Measurements from ENCODE around the gene GMPPA. TPM values are rescaled to one million over a fixed set of nuclear protein-coding genes. Genes with fewer than 3 reads are reported as not detected.

The GMPPA gene
- total RNA-seq, 1 experiment from 2014 or later, result 32.0 TPM

GRCh38 chr2:219500135-219500534 is 1.4 kb downstream of the GMPPA start:
- H3T11ph ChIP-seq (ENCODE audit: low read length), result no peak overlapping the region
- no peak overlapping the region for H2AK5ac ChIP-seq (ENCODE audit: insufficient read length, low read length)
- H2BK15ac ChIP-seq (ENCODE audit: low read depth, low read length), result no peak overlapping the region
- no CpG with 5 or more reads among the region's 2 CpGs for WGBS (ENCODE audit: extremely low coverage, insufficient read length, low lambda C conversion rate)
- no peaks in the 10 kb centered on the region for H3K79me2 ChIP-seq (ENCODE audit: insufficient read depth, low read length)
- no peak overlapping the region for H4K8ac ChIP-seq (replicated peaks; ENCODE audit: insufficient read length, low read depth, low read length)
- no peak overlapping the region for H4K5ac ChIP-seq (ENCODE audit: insufficient read length, low read depth, low read length)
- no peak overlapping the region for H2BK120ac ChIP-seq (ENCODE audit: low read depth, low read length, poor library complexity, severe bottlenecking)
- Mint-ChIP-seq H3K9me3 (no peaks in the 10 kb centered on the region; a peak in 1 of 5 replicates), H3K4me3 (peak overlapping the region; percentile 81 to 96), H3K27me3 (ENCODE audit: low read depth) (peaks cover 30% of the 10 kb centered on the region), H3K36me3 (ENCODE audit: insufficient read depth in 1 of 3, low read depth in 3 of 3) (peaks cover 11 to 15% (median 13%) of the 10 kb centered on the region in 3 experiments), H3K4me1 (peaks cover 36 to 49% of the 10 kb centered on the region in 2 experiments), H3K27ac (no peak overlapping the region)
- H3K9ac ChIP-seq (ENCODE audit: extremely low read depth, insufficient read length, low read length), result no peak overlapping the region
- peaks cover 15% of the 10 kb centered on the region; the same call in 1 of the 2 replicates for H3K27me3 ChIP-seq (ENCODE audit: insufficient read depth, low read length)
- H3K79me1 ChIP-seq (ENCODE audit: insufficient read depth, low read depth, low read length, poor library complexity, severe bottlenecking), result no peaks in the 10 kb centered on the region
- H3K4me2 ChIP-seq (ENCODE audit: insufficient read depth, insufficient read length, low read length), result no peak overlapping the region
- no peak overlapping the region for H3K27ac ChIP-seq (ENCODE audit: insufficient read length, low read depth, low read length)
- peak; percentile 63 for TF ChIP-seq CTCF (conservative IDR thresholded peaks at IDR 0.05)
- H3K14ac ChIP-seq (ENCODE audit: insufficient read depth, low read length), result no peak overlapping the region
- peaks cover 24% of the 10 kb centered on the region for H3K23me2 ChIP-seq (ENCODE audit: insufficient read length, low read depth, low read length, poor library complexity, severe bottlenecking)
- DNase-seq, result no peak
- H3K23ac ChIP-seq (ENCODE audit: insufficient read length, low read depth, low read length), result no peak overlapping the region
- no peak overlapping the region for H4K91ac ChIP-seq (ENCODE audit: insufficient read length, low read depth, low read length)
- no peak overlapping the region for H2BK5ac ChIP-seq (ENCODE audit: insufficient read length, low read length)
- no peaks in the 10 kb centered on the region for H3K9me3 ChIP-seq (ENCODE audit: control insufficient read depth, low read depth, low read length)
- H2AFZ ChIP-seq (ENCODE audit: low read length), result no peak overlapping the region
- no peak overlapping the region for H2BK20ac ChIP-seq (ENCODE audit: low read depth, low read length, poor library complexity, severe bottlenecking)
- no peak overlapping the region for H3K4ac ChIP-seq (ENCODE audit: low read depth, low read length)
- H3K18ac ChIP-seq (ENCODE audit: insufficient read length, low read depth, low read length), result no peak overlapping the region
- peaks cover 5% of the 10 kb centered on the region for H4K20me1 ChIP-seq (ENCODE audit: control insufficient read depth, insufficient read depth, insufficient read length)
- H2BK12ac ChIP-seq (ENCODE audit: insufficient read length, low read depth, low read length), result no peak overlapping the region
- peaks cover 12% of the 10 kb centered on the region; the same call in 1 of the 2 replicates for H3K4me1 ChIP-seq (ENCODE audit: insufficient read depth, low read length)
- no peak overlapping the region for H3K56ac ChIP-seq (ENCODE audit: insufficient read length, low read depth, low read length)
